SK-N-SH treated with all-trans-retinoic acid at 6 μM for 48 hours (cell line): ENCODE results near the gene ITIH5.

ENCODE experiments used
- ATAC-seq: fragments of 200-7000 bp; cut with Tn5 transposase; 3 replicates; pipeline ENCODE4 v1.9.1; 2020; ENCODE audit warnings: mild to moderate bottlenecking, moderate library complexity
- ARNTL ChIP-seq: fragments of 450-650 bp; formaldehyde crosslinking; IDR thresholded peaks from 2 replicates; pipeline ENCODE4 v1.5.0; 2020; ENCODE audit warnings: low read depth, mild to moderate bottlenecking, moderate library complexity, borderline replicate concordance
- BACH2 ChIP-seq: fragments of 250-450 bp; sonication (Bioruptor Pico); IDR thresholded peaks from 2 replicates; pipeline ENCODE4 v1.9.0; 2021; ENCODE audit warnings: mild to moderate bottlenecking, borderline replicate concordance
- CREB5 ChIP-seq: fragments of 250-450 bp; sonication (Bioruptor Pico); IDR thresholded peaks from 2 replicates; pipeline ENCODE4 v1.5.1; 2020; ENCODE audit warnings: low read depth, mild to moderate bottlenecking, moderate library complexity
- CSDC2 ChIP-seq: fragments of 250-450 bp; sonication (Bioruptor Pico); IDR thresholded peaks from 2 replicates; pipeline ENCODE4 v1.5.0; 2020; ENCODE audit warnings: mild to moderate bottlenecking, moderate library complexity
- CSRNP3 ChIP-seq: fragments of 250-450 bp; sonication (Bioruptor Pico); IDR thresholded peaks from 2 replicates; pipeline ENCODE4 v1.5.1; 2021; ENCODE audit warnings: mild to moderate bottlenecking, moderate library complexity
- ESRRG ChIP-seq: fragments of 250-450 bp; sonication (Bioruptor Pico); IDR thresholded peaks from 2 replicates; pipeline ENCODE4 v1.6.1; 2021; ENCODE audit warnings: mild to moderate bottlenecking
- GLIS3 ChIP-seq: fragments of 250-450 bp; sonication (Bioruptor Pico); IDR thresholded peaks from 2 replicates; pipeline ENCODE4 v1.5.0; 2020; ENCODE audit warnings: mild to moderate bottlenecking, moderate library complexity
- OSR1 ChIP-seq: fragments of 250-450 bp; sonication (Bioruptor Pico); IDR thresholded peaks from 2 replicates; pipeline ENCODE4 v1.8.0; 2022; ENCODE audit warnings: moderate library complexity, mild to moderate bottlenecking, inconsistent platforms
- PATZ1 ChIP-seq: fragments of 250-450 bp; sonication (Bioruptor Pico); IDR thresholded peaks from 2 replicates; pipeline ENCODE4 v1.8.0; 2020; ENCODE audit warnings: mild to moderate bottlenecking, moderate library complexity, borderline replicate concordance
- PPARA ChIP-seq: fragments of 250-450 bp; sonication (Bioruptor Pico); IDR thresholded peaks from 2 replicates; pipeline ENCODE4 v1.5.0; 2020; ENCODE audit warnings: mild to moderate bottlenecking, borderline replicate concordance
- RARB ChIP-seq: fragments of 250-450 bp; sonication (Bioruptor Pico); IDR thresholded peaks from 2 replicates; pipeline ENCODE4 v1.8.0; 2021; ENCODE audit warnings: mild to moderate bottlenecking, moderate library complexity
- SNAI2 ChIP-seq: fragments of 250-450 bp; sonication (Bioruptor Pico); IDR thresholded peaks from 2 replicates; pipeline ENCODE4 v1.5.0; 2020; ENCODE audit warnings: mild to moderate bottlenecking, moderate library complexity
- TCF4 ChIP-seq: fragments of 250-450 bp; sonication (Bioruptor Pico); IDR thresholded peaks from 2 replicates; pipeline ENCODE4 v1.8.0; 2021; ENCODE audit warnings: mild to moderate bottlenecking, moderate library complexity, borderline replicate concordance
- TOX ChIP-seq: fragments of 250-450 bp; sonication (Bioruptor Pico); IDR thresholded peaks from 2 replicates; pipeline ENCODE4 v1.8.0; 2021; ENCODE audit warnings: mild to moderate bottlenecking, moderate library complexity, borderline replicate concordance
- ZC3H10 ChIP-seq: fragments of 250-450 bp; sonication (Bioruptor Pico); IDR thresholded peaks from 2 replicates; pipeline ENCODE4 v1.5.1; 2021; ENCODE audit warnings: mild to moderate bottlenecking, moderate library complexity
- ZFP3 ChIP-seq: fragments of 250-450 bp; sonication (Bioruptor Pico); IDR thresholded peaks from 2 replicates; pipeline ENCODE4 v1.5.0; 2020; ENCODE audit warnings: mild to moderate bottlenecking, moderate library complexity
- ZFP30 ChIP-seq: fragments of 450-650 bp; formaldehyde crosslinking; IDR thresholded peaks from 2 replicates; pipeline ENCODE4 v1.5.0; 2022; ENCODE audit warnings: mild to moderate bottlenecking, moderate library complexity
- ZNF70 ChIP-seq: fragments of 450-650 bp; formaldehyde crosslinking; IDR thresholded peaks from 2 replicates; pipeline ENCODE4 v1.5.0; 2020; ENCODE audit warnings: mild to moderate bottlenecking, moderate library complexity
- TF ChIP-seq, protein P1 (sequence below): fragments of 250-450 bp; sonication (Bioruptor Pico); IDR thresholded peaks from 2 replicates; pipeline ENCODE4 v1.5.0; 2020; ENCODE audit warnings: mild to moderate bottlenecking, moderate library complexity
- TF ChIP-seq, protein P2 (sequence below): fragments of 250-450 bp; sonication (Bioruptor Pico); IDR thresholded peaks from 2 replicates; pipeline ENCODE4 v1.8.0; 2021; ENCODE audit warnings: low read depth, mild to moderate bottlenecking, moderate library complexity, borderline replicate concordance

Gene ITIH5

GRCh38 chr10:7520507-7521485, 146.0 kb downstream of the ITIH5 start:
- TF ChIP-seq, protein P1, sequence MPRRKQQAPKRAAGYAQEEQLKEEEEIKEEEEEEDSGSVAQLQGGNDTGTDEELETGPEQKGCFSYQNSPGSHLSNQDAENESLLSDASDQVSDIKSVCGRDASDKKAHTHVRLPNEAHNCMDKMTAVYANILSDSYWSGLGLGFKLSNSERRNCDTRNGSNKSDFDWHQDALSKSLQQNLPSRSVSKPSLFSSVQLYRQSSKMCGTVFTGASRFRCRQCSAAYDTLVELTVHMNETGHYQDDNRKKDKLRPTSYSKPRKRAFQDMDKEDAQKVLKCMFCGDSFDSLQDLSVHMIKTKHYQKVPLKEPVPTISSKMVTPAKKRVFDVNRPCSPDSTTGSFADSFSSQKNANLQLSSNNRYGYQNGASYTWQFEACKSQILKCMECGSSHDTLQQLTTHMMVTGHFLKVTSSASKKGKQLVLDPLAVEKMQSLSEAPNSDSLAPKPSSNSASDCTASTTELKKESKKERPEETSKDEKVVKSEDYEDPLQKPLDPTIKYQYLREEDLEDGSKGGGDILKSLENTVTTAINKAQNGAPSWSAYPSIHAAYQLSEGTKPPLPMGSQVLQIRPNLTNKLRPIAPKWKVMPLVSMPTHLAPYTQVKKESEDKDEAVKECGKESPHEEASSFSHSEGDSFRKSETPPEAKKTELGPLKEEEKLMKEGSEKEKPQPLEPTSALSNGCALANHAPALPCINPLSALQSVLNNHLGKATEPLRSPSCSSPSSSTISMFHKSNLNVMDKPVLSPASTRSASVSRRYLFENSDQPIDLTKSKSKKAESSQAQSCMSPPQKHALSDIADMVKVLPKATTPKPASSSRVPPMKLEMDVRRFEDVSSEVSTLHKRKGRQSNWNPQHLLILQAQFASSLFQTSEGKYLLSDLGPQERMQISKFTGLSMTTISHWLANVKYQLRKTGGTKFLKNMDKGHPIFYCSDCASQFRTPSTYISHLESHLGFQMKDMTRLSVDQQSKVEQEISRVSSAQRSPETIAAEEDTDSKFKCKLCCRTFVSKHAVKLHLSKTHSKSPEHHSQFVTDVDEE (CRISPR knock-in tag), result no peak
- TF ChIP-seq ARNTL (CRISPR knock-in tag), result no peak
- no peak for TF ChIP-seq GLIS3 (CRISPR knock-in tag)
- TF ChIP-seq TCF4 (CRISPR knock-in tag), result no peak
- TF ChIP-seq ZFP30 (CRISPR knock-in tag), result no peak
- no peak for TF ChIP-seq ZNF70 (CRISPR knock-in tag)
- ATAC-seq, result no peak

- ATAC-seq, result no peak
- TF ChIP-seq ZFP30 (CRISPR knock-in tag) (no peak), ZFP3 (no peak), CSDC2 (CRISPR knock-in tag) (no peak), TCF4 (CRISPR knock-in tag) (no peak), CREB5 (CRISPR knock-in tag) (no peak), PPARA (no peak), GLIS3 (CRISPR knock-in tag) (no peak), ESRRG (CRISPR knock-in tag) (no peak), OSR1 (CRISPR knock-in tag) (no peak), ZNF70 (CRISPR knock-in tag) (no peak), PATZ1 (CRISPR knock-in tag) (no peak), BACH2 (no peak), ZC3H10 (CRISPR knock-in tag) (no peak), CSRNP3 (CRISPR knock-in tag) (no peak), TOX (CRISPR knock-in tag) (no peak), RARB (CRISPR knock-in tag) (no peak), ARNTL (CRISPR knock-in tag) (no peak)
- TF ChIP-seq, protein P2, sequence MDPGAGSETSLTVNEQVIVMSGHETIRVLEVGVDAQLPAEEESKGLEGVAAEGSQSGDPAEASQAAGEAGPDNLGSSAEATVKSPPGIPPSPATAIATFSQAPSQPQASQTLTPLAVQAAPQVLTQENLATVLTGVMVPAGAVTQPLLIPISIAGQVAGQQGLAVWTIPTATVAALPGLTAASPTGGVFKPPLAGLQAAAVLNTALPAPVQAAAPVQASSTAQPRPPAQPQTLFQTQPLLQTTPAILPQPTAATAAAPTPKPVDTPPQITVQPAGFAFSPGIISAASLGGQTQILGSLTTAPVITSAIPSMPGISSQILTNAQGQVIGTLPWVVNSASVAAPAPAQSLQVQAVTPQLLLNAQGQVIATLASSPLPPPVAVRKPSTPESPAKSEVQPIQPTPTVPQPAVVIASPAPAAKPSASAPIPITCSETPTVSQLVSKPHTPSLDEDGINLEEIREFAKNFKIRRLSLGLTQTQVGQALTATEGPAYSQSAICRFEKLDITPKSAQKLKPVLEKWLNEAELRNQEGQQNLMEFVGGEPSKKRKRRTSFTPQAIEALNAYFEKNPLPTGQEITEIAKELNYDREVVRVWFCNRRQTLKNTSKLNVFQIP (CRISPR knock-in tag), result no peak
Observed at GRCh38 chr10:7519351-7519750, 147.4 kb downstream of the ITIH5 start.

GRCh38 chr10:7518693-7519092, 148.1 kb downstream of the ITIH5 start:
- no peak for TF ChIP-seq PPARA
- no peak for TF ChIP-seq PATZ1 (CRISPR knock-in tag)
- TF ChIP-seq OSR1 (CRISPR knock-in tag), result no peak
- no peak for TF ChIP-seq ZNF70 (CRISPR knock-in tag)
- no peak for TF ChIP-seq SNAI2
- no peak for ATAC-seq
